Measurements from ENCODE around the gene MCTP1.

The MCTP1 gene

GRCh38 chr5:95107138-95107537, 177.8 kb downstream of the MCTP1 start:
- H3K9ac ChIP-seq (ENCODE audit: low read depth, low read length, poor library complexity, severe bottlenecking), result no peak overlapping the region
- no peaks in the 10 kb centered on the region for H3K9me3 ChIP-seq (ENCODE audit: insufficient read depth, low read depth, low read length)
- H3F3A ChIP-seq (ENCODE audit: low read depth), result no peaks in the 10 kb centered on the region
- H3K27me3 ChIP-seq (ENCODE audit: insufficient read depth, low read length, poor library complexity, severe bottlenecking), result no peaks in the 10 kb centered on the region
- no peaks in the 10 kb centered on the region for H4K20me1 ChIP-seq (ENCODE audit: insufficient read depth, low read length, poor library complexity, severe bottlenecking)
- H3K36me3 ChIP-seq (ENCODE audit: insufficient read depth, low read length), result no peaks in the 10 kb centered on the region
- no peaks in the 10 kb centered on the region for H3K79me2 ChIP-seq (ENCODE audit: insufficient read depth, low read length)
- TF ChIP-seq EZH2phosphoT487 (IDR thresholded peaks at IDR 0.05; ENCODE audit: borderline replicate concordance), result no peak
- TF ChIP-seq CTCF (conservative IDR thresholded peaks at IDR 0.05; ENCODE audit: low read length), result no peak
- no peak overlapping the region for H2AFZ ChIP-seq (ENCODE audit: low read length)
- no peak overlapping the region for H3K4me3 ChIP-seq (ENCODE audit: low read length, poor library complexity, severe bottlenecking)
- no peaks in the 10 kb centered on the region for H3K9me2 ChIP-seq (replicated peaks; ENCODE audit: low read depth, low read length)
- no peak overlapping the region for H3K4me2 ChIP-seq (ENCODE audit: low read depth, low read length, poor library complexity, severe bottlenecking)
- peaks cover 10% of the 10 kb centered on the region for H3K4me1 ChIP-seq (ENCODE audit: insufficient read depth, low read length, poor library complexity, severe bottlenecking)

- H3F3A ChIP-seq (ENCODE audit: low read depth), result no peaks in the 10 kb centered on the region
- TF ChIP-seq EZH2phosphoT487 (IDR thresholded peaks at IDR 0.05; ENCODE audit: borderline replicate concordance), result no peak
- no peak for TF ChIP-seq CTCF (conservative IDR thresholded peaks at IDR 0.05; ENCODE audit: low read length)
- no peaks in the 10 kb centered on the region for H3K79me2 ChIP-seq (ENCODE audit: insufficient read depth, low read length)
- H3K4me1 ChIP-seq (ENCODE audit: insufficient read depth, low read length, poor library complexity, severe bottlenecking), result peaks cover 25% of the 10 kb centered on the region
- H3K9me3 ChIP-seq (ENCODE audit: insufficient read depth, low read depth, low read length), result no peaks in the 10 kb centered on the region
- H2AFZ ChIP-seq (ENCODE audit: low read length), result no peak overlapping the region
- no peak overlapping the region for H3K4me3 ChIP-seq (ENCODE audit: low read length, poor library complexity, severe bottlenecking)
- H3K36me3 ChIP-seq (ENCODE audit: insufficient read depth, low read length), result no peaks in the 10 kb centered on the region
- no peaks in the 10 kb centered on the region for H3K9me2 ChIP-seq (replicated peaks; ENCODE audit: low read depth, low read length)
- H3K27me3 ChIP-seq (ENCODE audit: insufficient read depth, low read length, poor library complexity, severe bottlenecking), result no peaks in the 10 kb centered on the region
- H3K9ac ChIP-seq (ENCODE audit: low read depth, low read length, poor library complexity, severe bottlenecking), result no peak overlapping the region
- H4K20me1 ChIP-seq (ENCODE audit: insufficient read depth, low read length, poor library complexity, severe bottlenecking), result no peaks in the 10 kb centered on the region
- H3K4me2 ChIP-seq (ENCODE audit: low read depth, low read length, poor library complexity, severe bottlenecking), result no peak overlapping the region
Measured at GRCh38 chr5:95105638-95106037, 179.3 kb downstream of the MCTP1 start.

GRCh38 chr5:95102687-95103086, 182.2 kb downstream of the MCTP1 start:
- H3K4me1 ChIP-seq (ENCODE audit: insufficient read depth, low read length, poor library complexity, severe bottlenecking), result peaks cover 18% of the 10 kb centered on the region
- H3F3A ChIP-seq (ENCODE audit: low read depth), result no peaks in the 10 kb centered on the region
- TF ChIP-seq CTCF (conservative IDR thresholded peaks at IDR 0.05; ENCODE audit: low read length), result no peak
- TF ChIP-seq EZH2phosphoT487 (IDR thresholded peaks at IDR 0.05; ENCODE audit: borderline replicate concordance), result no peak
- no peaks in the 10 kb centered on the region for H3K36me3 ChIP-seq (ENCODE audit: insufficient read depth, low read length)
- no peak overlapping the region for H3K4me2 ChIP-seq (ENCODE audit: low read depth, low read length, poor library complexity, severe bottlenecking)
- H3K9me2 ChIP-seq (replicated peaks; ENCODE audit: low read depth, low read length), result no peaks in the 10 kb centered on the region
- H3K9ac ChIP-seq (ENCODE audit: low read depth, low read length, poor library complexity, severe bottlenecking), result no peak overlapping the region
- no peaks in the 10 kb centered on the region for H3K79me2 ChIP-seq (ENCODE audit: insufficient read depth, low read length)
- no peaks in the 10 kb centered on the region for H3K27me3 ChIP-seq (ENCODE audit: insufficient read depth, low read length, poor library complexity, severe bottlenecking)
- no peaks in the 10 kb centered on the region for H3K9me3 ChIP-seq (ENCODE audit: insufficient read depth, low read depth, low read length)
- H4K20me1 ChIP-seq (ENCODE audit: insufficient read depth, low read length, poor library complexity, severe bottlenecking), result no peaks in the 10 kb centered on the region
- no peak overlapping the region for H2AFZ ChIP-seq (ENCODE audit: low read length)
- no peak overlapping the region for H3K4me3 ChIP-seq (ENCODE audit: low read length, poor library complexity, severe bottlenecking)
